GM23248 (cell line): ENCODE results near the gene ETHE1.

ENCODE experiments used
- EZH2 ChIP-seq: fragments of 200-600 bp; sonication (generic); IDR thresholded peaks from 2 replicates; pipeline ENCODE4 v1.6.1; 2018; ENCODE audit warnings: antibody characterized with exemption, mild to moderate bottlenecking; ENCODE audit not compliant: insufficient read depth, poor library complexity, severe bottlenecking
- EZH2phosphoT487 ChIP-seq: fragments of 200-600 bp; sonication (generic); IDR thresholded peaks from 2 replicates; pipeline ENCODE4 v1.6.1; 2018; ENCODE audit warnings: antibody characterized with exemption, moderate library complexity, mild to moderate bottlenecking, low read depth; ENCODE audit not compliant: insufficient read depth

- no peak for TF ChIP-seq EZH2
- TF ChIP-seq EZH2phosphoT487 = no peak
These were observed 64.1 kb downstream of the ETHE1 start for GRCh38 chr19:43462785-43463380.
